ENCODE measurements around the gene BTBD10. TPM values are rescaled to one million over a fixed set of nuclear protein-coding genes. Genes with fewer than 3 reads are reported as not detected.

Gene BTBD10
- total and polyA plus RNA-seq, 4 donors, result 3.7 to 12.7 (median 8.8) TPM

DNA sequence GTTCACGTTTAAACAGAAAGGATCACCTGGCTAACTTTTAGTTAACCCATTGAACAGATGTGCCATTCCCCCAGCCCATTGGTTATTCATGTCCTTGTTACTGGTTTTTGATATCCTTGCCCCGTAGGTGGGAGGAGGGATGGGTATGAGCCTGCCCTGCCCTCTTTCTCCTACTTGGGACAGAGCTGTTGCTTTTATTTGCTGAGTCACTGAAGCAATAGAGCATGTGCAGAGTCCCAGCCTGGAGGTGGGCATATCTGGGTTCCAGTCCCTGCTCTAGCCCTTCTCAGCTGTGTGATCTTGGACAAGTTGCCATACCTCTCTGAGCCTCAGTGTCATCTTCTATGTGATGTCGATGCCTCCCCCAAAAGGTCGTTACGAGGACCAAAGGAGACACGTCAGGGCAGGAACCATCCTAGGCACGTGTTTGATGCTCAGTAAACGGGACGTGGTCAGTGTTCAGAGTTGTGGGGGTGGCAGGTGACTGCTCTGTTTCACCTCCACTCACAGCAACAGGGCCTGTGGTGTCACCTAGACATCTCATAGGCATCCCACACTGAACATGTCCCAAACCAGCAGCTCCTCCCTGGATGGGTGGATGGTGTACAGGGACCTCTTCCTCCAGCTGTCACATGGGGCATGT lies 124.5 kb downstream of the BTBD10 start:
- Histone ChIP-seq H3K9me3 (ENCODE audit: control insufficient read depth in 4 of 4, low read length in 3 of 4) (no peaks in the 10 kb centered on the region), H3K4me3 (ENCODE audit: low read depth in 1 of 3, low read length in 3 of 3) (no peak overlapping the region), H3K27ac (ENCODE audit: low read depth in 1 of 2, low read length in 2 of 2) (peak overlapping the region; percentile 47 to 62), H3K27me3 (ENCODE audit: control insufficient read depth in 4 of 4, insufficient read depth in 4 of 4, low read length in 3 of 4) (no peaks in the 10 kb centered on the region), H3K4me1 (ENCODE audit: control insufficient read depth in 4 of 4, insufficient read depth in 4 of 4, low read length in 3 of 4) (peaks cover 32 to 87% (median 77%) of the 10 kb centered on the region in 4 donors), H3K36me3 (ENCODE audit: control insufficient read depth in 4 of 4, insufficient read depth in 3 of 4, low read depth in 1 of 4, low read length in 3 of 4) (no peaks in the 10 kb centered on the region), H3K9ac (ENCODE audit: low read depth in 1 of 2, low read length in 2 of 2) (no peak overlapping the region)
- WGBS, result 65% methylated on average over 9 of the region's 9 CpGs
- TF ChIP-seq, protein P1, sequence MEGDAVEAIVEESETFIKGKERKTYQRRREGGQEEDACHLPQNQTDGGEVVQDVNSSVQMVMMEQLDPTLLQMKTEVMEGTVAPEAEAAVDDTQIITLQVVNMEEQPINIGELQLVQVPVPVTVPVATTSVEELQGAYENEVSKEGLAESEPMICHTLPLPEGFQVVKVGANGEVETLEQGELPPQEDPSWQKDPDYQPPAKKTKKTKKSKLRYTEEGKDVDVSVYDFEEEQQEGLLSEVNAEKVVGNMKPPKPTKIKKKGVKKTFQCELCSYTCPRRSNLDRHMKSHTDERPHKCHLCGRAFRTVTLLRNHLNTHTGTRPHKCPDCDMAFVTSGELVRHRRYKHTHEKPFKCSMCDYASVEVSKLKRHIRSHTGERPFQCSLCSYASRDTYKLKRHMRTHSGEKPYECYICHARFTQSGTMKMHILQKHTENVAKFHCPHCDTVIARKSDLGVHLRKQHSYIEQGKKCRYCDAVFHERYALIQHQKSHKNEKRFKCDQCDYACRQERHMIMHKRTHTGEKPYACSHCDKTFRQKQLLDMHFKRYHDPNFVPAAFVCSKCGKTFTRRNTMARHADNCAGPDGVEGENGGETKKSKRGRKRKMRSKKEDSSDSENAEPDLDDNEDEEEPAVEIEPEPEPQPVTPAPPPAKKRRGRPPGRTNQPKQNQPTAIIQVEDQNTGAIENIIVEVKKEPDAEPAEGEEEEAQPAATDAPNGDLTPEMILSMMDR (IDR thresholded peaks at IDR 0.05; ENCODE audit: low read depth, low read length, missing input control), result no peak
- peak in 1 of 2 donors; percentile 9 for TF ChIP-seq RXRA (IDR thresholded peaks at IDR 0.05)
- DNase-seq (ENCODE audit: low spot score), result no peak

DNA sequence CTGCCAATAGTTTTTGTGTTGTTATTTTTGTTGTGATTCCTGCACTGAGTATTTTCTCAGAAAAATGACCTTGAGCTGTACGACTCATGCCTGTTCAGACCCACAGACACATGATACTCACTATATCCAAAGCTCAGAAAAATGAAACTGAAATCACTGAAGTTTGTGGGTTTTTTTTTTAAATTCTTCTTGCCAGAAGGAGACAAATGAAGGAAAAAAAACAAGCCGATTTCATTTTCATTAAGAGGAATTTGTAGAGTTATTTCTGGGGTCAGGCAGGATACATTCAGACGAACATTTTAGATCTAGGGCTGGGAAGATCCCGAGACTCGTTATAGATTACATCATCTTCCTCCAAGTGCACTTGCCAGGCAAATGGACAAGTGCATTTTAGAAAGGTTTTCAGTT lies 125.0 kb downstream of the BTBD10 start:
- TF ChIP-seq, protein P2, sequence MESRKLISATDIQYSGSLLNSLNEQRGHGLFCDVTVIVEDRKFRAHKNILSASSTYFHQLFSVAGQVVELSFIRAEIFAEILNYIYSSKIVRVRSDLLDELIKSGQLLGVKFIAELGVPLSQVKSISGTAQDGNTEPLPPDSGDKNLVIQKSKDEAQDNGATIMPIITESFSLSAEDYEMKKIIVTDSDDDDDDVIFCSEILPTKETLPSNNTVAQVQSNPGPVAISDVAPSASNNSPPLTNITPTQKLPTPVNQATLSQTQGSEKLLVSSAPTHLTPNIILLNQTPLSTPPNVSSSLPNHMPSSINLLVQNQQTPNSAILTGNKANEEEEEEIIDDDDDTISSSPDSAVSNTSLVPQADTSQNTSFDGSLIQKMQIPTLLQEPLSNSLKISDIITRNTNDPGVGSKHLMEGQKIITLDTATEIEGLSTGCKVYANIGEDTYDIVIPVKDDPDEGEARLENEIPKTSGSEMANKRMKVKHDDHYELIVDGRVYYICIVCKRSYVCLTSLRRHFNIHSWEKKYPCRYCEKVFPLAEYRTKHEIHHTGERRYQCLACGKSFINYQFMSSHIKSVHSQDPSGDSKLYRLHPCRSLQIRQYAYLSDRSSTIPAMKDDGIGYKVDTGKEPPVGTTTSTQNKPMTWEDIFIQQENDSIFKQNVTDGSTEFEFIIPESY (IDR thresholded peaks at IDR 0.05), result no peak
- TF ChIP-seq SP1 (IDR thresholded peaks at IDR 0.05), result no peak
- TF ChIP-seq RAD21 (IDR thresholded peaks at IDR 0.05), result no peak
- TF ChIP-seq GABPA (IDR thresholded peaks at IDR 0.05 in 1 of 2, conservative IDR thresholded peaks at IDR 0.05 in 1 of 2), result no peak
- TF ChIP-seq, protein P1 (IDR thresholded peaks at IDR 0.05; ENCODE audit: low read depth, low read length, missing input control), result no peak
- no peak for TF ChIP-seq HNF4A (conservative IDR thresholded peaks at IDR 0.05)
- no peak for TF ChIP-seq RXRA (IDR thresholded peaks at IDR 0.05)
- no peak for TF ChIP-seq JUND (IDR thresholded peaks at IDR 0.05)
- no peak for TF ChIP-seq FOXA2 (IDR thresholded peaks at IDR 0.05)
- TF ChIP-seq YY1 (IDR thresholded peaks at IDR 0.05), result no peak
- no peak for TF ChIP-seq NR2F2 (IDR thresholded peaks at IDR 0.05)
- TF ChIP-seq, protein P3, sequence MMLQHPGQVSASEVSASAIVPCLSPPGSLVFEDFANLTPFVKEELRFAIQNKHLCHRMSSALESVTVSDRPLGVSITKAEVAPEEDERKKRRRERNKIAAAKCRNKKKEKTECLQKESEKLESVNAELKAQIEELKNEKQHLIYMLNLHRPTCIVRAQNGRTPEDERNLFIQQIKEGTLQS (IDR thresholded peaks at IDR 0.05), result no peak
- no peak for TF ChIP-seq HNF4G (IDR thresholded peaks at IDR 0.05)
- TF ChIP-seq FOXA1 (IDR thresholded peaks at IDR 0.05), result no peak
- TF ChIP-seq, protein P4, sequence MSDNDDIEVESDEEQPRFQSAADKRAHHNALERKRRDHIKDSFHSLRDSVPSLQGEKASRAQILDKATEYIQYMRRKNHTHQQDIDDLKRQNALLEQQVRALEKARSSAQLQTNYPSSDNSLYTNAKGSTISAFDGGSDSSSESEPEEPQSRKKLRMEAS (IDR thresholded peaks at IDR 0.05), result no peak
- Histone ChIP-seq H3K27ac (ENCODE audit: low read depth in 1 of 2, low read length in 2 of 2) (peak overlapping the region; percentile 47 to 49), H3K27me3 (ENCODE audit: control insufficient read depth in 4 of 4, insufficient read depth in 4 of 4, low read length in 3 of 4) (no peaks in the 10 kb centered on the region), H3K4me3 (ENCODE audit: low read depth in 1 of 3, low read length in 3 of 3) (no peak overlapping the region), H3K4me1 (ENCODE audit: control insufficient read depth in 4 of 4, insufficient read depth in 4 of 4, low read length in 3 of 4) (peaks cover 36 to 89% (median 82%) of the 10 kb centered on the region in 4 donors), H3K9ac (ENCODE audit: low read depth in 1 of 2, low read length in 2 of 2) (peak overlapping the region in 1 of 2 donors; percentile 17), H3K36me3 (ENCODE audit: control insufficient read depth in 4 of 4, insufficient read depth in 3 of 4, low read depth in 1 of 4, low read length in 3 of 4) (no peaks in the 10 kb centered on the region), H3K9me3 (ENCODE audit: control insufficient read depth in 4 of 4, low read length in 3 of 4) (no peaks in the 10 kb centered on the region)
- 5% methylated on average over 5 of the region's 5 CpGs for WGBS
- DNase-seq (ENCODE audit: low spot score), result no peak

Other genes starting within 250 kb of the BTBD10 start
- 10 to 100 TPM in 1 of 2 donors, 1 to 10 TPM in 1; 4.7 to 39.0 TPM for gene BMAL1, start 185.4 kb downstream of the BTBD10 start, total RNA-seq
- 10 to 100 TPM; 12.3 to 17.7 TPM for gene BMAL1, start 185.4 kb downstream of the BTBD10 start, polyA plus RNA-seq
- gene PTH, start 32.8 kb upstream of the BTBD10 start, total RNA-seq, result not detected
- not detected for gene PTH, start 32.8 kb upstream of the BTBD10 start, polyA plus RNA-seq
- gene FAR1, start 205.4 kb upstream of the BTBD10 start, total RNA-seq, result 10 to 100 TPM in 1 of 2 donors, 1 to 10 TPM in 1; 8.7 to 29.6 TPM
- gene FAR1, start 205.4 kb upstream of the BTBD10 start, polyA plus RNA-seq, result 1 to 10 TPM; 1.7 to 2.2 TPM